OCI-LY7 (cell line): ENCODE results near the gene GRB10. TPM values are rescaled to one million over a fixed set of nuclear protein-coding genes. Genes with fewer than 3 reads are reported as not detected.

Experiments used
- BruUV-seq: library from RNA; stranded (reverse); fragments of 400-500 nt; replicated peaks from 2 replicates; lab custom pipeline; 2021; lab: Mats Ljungman, UMichigan
- CTCF ChIA-PET: fragments of 300-600 bp; sonication (Branson Sonifier 250); formaldehyde crosslinking; loops from one replicate; lab custom pipeline; 2022; ENCODE audit warnings: antibody characterized with exemption; ENCODE audit not compliant: unreplicated experiment; lab: Charles Lee
- POLR2A ChIA-PET: fragments of 300-600 bp; sonication (Branson Sonifier 250); formaldehyde crosslinking; loops from one replicate; lab custom pipeline; 2022; ENCODE audit warnings: antibody characterized with exemption; lab: Charles Lee
- DNase-seq: peaks from one replicate; pipeline ENCODE4 v3.0.0-alpha.2; 2015; ENCODE audit warnings: low spot score
- H2AFZ ChIP-seq: fragments of 200-600 bp; sonication (generic), shearing (Covaris generic); 2 replicates; pipeline ENCODE4 v1.6.1; 2014; ENCODE audit warnings: mild to moderate bottlenecking, antibody characterized with exemption, low read length, moderate library complexity
- H3K27ac ChIP-seq: fragments of 200-600 bp; sonication (generic); 2 replicates; pipeline ENCODE4 v1.5.1; 2014; ENCODE audit warnings: mixed run types, low read depth, mild to moderate bottlenecking, moderate library complexity, low read length, inconsistent platforms; ENCODE audit not compliant: poor library complexity, severe bottlenecking
- H3K36me3 ChIP-seq: fragments of 200-600 bp; sonication (generic); 2 replicates; pipeline ENCODE4 v1.6.1; 2014; ENCODE audit warnings: mild to moderate bottlenecking, antibody characterized with exemption, low read length, moderate library complexity, mixed read lengths; ENCODE audit not compliant: insufficient read depth
- H3K4me1 ChIP-seq: fragments of 200-600 bp; sonication (generic); 2 replicates; pipeline ENCODE4 v1.5.1; 2014; ENCODE audit warnings: mild to moderate bottlenecking, low read length; ENCODE audit not compliant: insufficient read depth, poor library complexity, severe bottlenecking
- H3K4me2 ChIP-seq: fragments of 200-600 bp; sonication (generic); 2 replicates; pipeline ENCODE4 v1.6.1; 2014; ENCODE audit warnings: mild to moderate bottlenecking, low read length
- H3K4me3 ChIP-seq: fragments of 200-600 bp; sonication (generic); 2 replicates; pipeline ENCODE4 v1.5.1; 2014; ENCODE audit warnings: mild to moderate bottlenecking, low read depth, low read length; ENCODE audit not compliant: poor library complexity, severe bottlenecking
- H3K79me2 ChIP-seq: fragments of 200-600 bp; sonication (generic); 2 replicates; pipeline ENCODE4 v1.6.1; 2016; ENCODE audit warnings: low read depth, mild to moderate bottlenecking, low read length, moderate library complexity, mixed read lengths; ENCODE audit not compliant: insufficient read depth
- H3K9me2 ChIP-seq: fragments of 200-600 bp; sonication (generic); 2 replicates; pipeline ENCODE4 v1.6.1; 2016; ENCODE audit warnings: mild to moderate bottlenecking, low read length, mixed read lengths; ENCODE audit not compliant: insufficient read depth
- H3K9me3 ChIP-seq: fragments of 200-600 bp; sonication (generic); 2 replicates; pipeline ENCODE4 v1.6.1; 2014; ENCODE audit warnings: mild to moderate bottlenecking, mixed run types, low read length, mixed read lengths
- H4K20me1 ChIP-seq: fragments of 200-600 bp; sonication (generic); 2 replicates; pipeline ENCODE4 v1.6.1; 2014; ENCODE audit warnings: mild to moderate bottlenecking, antibody characterized with exemption, low read length, moderate library complexity, mixed read lengths; ENCODE audit not compliant: insufficient read depth
- EZH2phosphoT487 ChIP-seq: fragments of 200-600 bp; sonication (generic); IDR thresholded peaks from 2 replicates; pipeline ENCODE4 v1.6.1; 2018; ENCODE audit warnings: low read depth, borderline replicate concordance, mild to moderate bottlenecking, mixed run types, antibody characterized with exemption, low read length, moderate library complexity, mixed read lengths
- intact Hi-C: fragments of 100-400 bp; cut with micrococcal nuclease; formaldehyde crosslinking; loops from one replicate; pipeline ENCODE4 v1.10.0; 2022; ENCODE audit not compliant: unreplicated experiment
- total RNA-seq, 2 experiments: library from RNA; depleted of rRNA in 1 of 2; stranded (reverse); fragments of >200 nt in 1 of 2; shearing (Covaris generic) in 1 of 2; gene quantifications; 2 replicates each; pipeline ENCODE4 v1.2.3, GENCODE V29; 2014 to 2022
- TF ChIP-seq, protein P1 (sequence below): fragments of 200-600 bp; sonication (generic); conservative IDR thresholded peaks from 2 replicates; pipeline ENCODE4 v1.5.1; 2014; ENCODE audit warnings: mild to moderate bottlenecking, antibody characterized with exemption, low read length, moderate library complexity, mixed read lengths

Gene GRB10
- total RNA-seq, 2 experiments from 2014 or later, result not detected

DNA sequence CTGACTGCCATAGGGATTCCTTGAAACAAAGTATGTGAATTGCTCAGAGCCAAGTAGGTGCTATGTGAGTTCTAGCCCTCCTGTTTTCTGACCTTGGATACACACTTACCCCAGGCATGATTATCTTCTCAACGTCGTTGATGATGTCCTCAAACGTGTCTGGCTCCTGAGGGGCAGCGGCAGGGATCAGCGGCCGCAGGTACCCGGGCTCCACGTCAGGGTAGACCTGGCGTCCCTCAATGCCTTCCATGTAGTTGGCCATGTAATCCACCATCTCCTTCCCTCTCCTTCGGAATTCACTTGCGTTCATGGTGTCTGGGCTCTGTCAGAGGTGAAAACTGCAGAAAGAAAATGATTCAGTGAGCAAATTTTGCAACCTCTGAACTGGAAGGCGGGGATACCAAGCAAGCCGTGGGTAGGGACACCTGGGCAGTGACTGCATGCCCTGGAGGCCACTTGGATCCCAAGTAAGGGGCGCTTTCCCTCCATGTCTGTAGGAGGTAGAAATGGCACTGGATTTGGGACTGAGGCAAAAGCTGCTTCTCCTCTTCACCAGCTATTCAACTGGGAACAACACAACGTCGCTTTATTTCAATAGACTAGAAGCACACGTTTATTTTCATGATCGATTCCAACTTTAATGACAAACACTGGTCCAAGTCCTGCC lies 238.8 kb downstream of the GRB10 start:
- ChIA-PET CTCF (no interaction called here), POLR2A (interaction anchor here (0.9 kb wide), 1 partner anchor 10 kb away, joined by 3 read pairs; no protein-coding TSS in a partner anchor)
- H2AFZ ChIP-seq, result no peak overlapping the region
- TF ChIP-seq, protein P1, sequence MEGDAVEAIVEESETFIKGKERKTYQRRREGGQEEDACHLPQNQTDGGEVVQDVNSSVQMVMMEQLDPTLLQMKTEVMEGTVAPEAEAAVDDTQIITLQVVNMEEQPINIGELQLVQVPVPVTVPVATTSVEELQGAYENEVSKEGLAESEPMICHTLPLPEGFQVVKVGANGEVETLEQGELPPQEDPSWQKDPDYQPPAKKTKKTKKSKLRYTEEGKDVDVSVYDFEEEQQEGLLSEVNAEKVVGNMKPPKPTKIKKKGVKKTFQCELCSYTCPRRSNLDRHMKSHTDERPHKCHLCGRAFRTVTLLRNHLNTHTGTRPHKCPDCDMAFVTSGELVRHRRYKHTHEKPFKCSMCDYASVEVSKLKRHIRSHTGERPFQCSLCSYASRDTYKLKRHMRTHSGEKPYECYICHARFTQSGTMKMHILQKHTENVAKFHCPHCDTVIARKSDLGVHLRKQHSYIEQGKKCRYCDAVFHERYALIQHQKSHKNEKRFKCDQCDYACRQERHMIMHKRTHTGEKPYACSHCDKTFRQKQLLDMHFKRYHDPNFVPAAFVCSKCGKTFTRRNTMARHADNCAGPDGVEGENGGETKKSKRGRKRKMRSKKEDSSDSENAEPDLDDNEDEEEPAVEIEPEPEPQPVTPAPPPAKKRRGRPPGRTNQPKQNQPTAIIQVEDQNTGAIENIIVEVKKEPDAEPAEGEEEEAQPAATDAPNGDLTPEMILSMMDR, result no peak
- no peak for TF ChIP-seq EZH2phosphoT487
- no peaks in the 10 kb centered on the region for H3K36me3 ChIP-seq
- intact Hi-C loops, result no loop called here
- no peaks in the 10 kb centered on the region for H3K79me2 ChIP-seq
- no peaks in the 10 kb centered on the region for H3K9me3 ChIP-seq
- no peak overlapping the region for H3K4me2 ChIP-seq
- no peaks in the 10 kb centered on the region for H3K4me1 ChIP-seq
- DNase-seq, result no peak
- H3K9me2 ChIP-seq, result no peaks in the 10 kb centered on the region
- H3K27ac ChIP-seq, result no peak overlapping the region
- H4K20me1 ChIP-seq, result no peaks in the 10 kb centered on the region
- H3K4me3 ChIP-seq, result no peak overlapping the region
- BruUV-seq, result no TSS peak

DNA sequence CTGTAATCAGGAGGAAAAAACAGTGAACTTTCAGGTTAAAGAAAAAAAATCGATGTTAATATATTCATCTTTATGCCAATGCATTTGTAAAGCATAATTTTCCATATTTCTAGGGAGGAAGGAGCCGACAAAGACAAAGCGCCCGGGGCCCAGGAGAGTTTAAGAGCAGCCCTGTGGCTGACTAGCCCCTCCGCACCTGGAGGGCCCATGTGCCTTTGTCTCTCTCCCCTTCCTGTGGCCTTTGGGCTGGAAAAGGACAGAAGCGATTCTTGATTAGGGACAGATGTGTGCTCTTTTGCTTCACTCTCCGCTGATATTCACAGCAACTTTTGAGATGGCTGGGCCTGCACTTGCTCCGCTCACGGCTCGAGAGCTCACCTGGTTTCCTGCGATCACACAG lies 240.6 kb downstream of the GRB10 start:
- DNase-seq, result no peak
- Histone ChIP-seq H2AFZ (no peak overlapping the region), H3K79me2 (no peaks in the 10 kb centered on the region), H4K20me1 (no peaks in the 10 kb centered on the region), H3K4me2 (no peak overlapping the region), H3K4me1 (no peaks in the 10 kb centered on the region), H3K4me3 (no peak overlapping the region), H3K9me3 (no peaks in the 10 kb centered on the region), H3K36me3 (no peaks in the 10 kb centered on the region), H3K9me2 (no peaks in the 10 kb centered on the region), H3K27ac (no peak overlapping the region)
- ChIA-PET POLR2A (interaction anchor here (1.6 kb wide), 1 partner anchor 10 kb away, joined by 3 read pairs; no protein-coding TSS in a partner anchor), CTCF (no interaction called here)
- no TSS peak for BruUV-seq
- intact Hi-C loops, result no loop called here
- no peak for TF ChIP-seq EZH2phosphoT487
- TF ChIP-seq, protein P1, result no peak

DNA sequence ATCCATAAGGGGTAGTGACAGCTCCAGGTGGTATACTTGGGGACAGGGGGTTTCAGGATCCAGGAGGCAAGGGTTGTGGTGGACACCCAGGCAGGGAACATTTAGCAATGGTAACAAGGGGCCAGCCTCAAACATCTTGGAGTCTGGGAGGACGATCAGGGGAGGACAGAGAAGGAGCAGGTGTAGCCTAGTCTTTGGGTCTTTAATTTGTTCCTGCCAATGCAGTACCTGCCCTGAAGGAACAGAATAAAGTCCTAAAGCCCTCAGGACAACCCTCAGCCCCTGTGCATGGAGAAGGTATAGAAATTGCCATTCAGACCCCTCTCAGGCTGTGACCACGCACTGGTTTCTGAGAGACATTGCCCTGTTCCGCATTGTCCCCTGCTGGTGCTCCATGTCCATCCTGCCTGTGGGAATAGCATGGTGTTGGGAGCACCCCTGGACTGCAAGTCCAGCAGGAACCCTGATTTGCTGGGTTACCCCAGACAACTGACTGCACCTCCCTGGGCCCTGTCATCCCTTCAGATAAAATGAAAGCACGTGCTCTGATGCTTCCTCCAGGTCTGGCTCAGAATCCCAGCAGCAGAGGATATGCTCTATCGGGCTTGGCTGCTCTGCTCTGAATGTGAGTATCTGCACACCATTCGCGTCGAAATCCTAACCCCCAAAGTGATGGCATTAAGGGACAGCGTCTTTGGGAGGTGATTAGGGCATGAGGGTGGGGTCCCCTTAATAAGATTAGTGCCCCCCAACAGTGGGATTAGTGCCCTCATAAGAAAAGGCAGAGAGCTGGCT lies 241.7 kb downstream of the GRB10 start:
- no peak for DNase-seq
- Histone ChIP-seq H3K4me2 (no peak overlapping the region), H3K9me3 (no peaks in the 10 kb centered on the region), H4K20me1 (no peaks in the 10 kb centered on the region), H3K27ac (no peak overlapping the region), H3K79me2 (no peaks in the 10 kb centered on the region), H3K9me2 (no peaks in the 10 kb centered on the region), H2AFZ (no peak overlapping the region), H3K4me1 (no peaks in the 10 kb centered on the region), H3K36me3 (no peaks in the 10 kb centered on the region), H3K4me3 (no peak overlapping the region)
- ChIA-PET CTCF (no interaction called here), POLR2A (no interaction called here)
- intact Hi-C loops, result no loop called here
- TF ChIP-seq, protein P1, result no peak
- no peak for TF ChIP-seq EZH2phosphoT487
- BruUV-seq, result no TSS peak
